GM19438 (cell line): ENCODE results near the gene KLF3.

ENCODE experiments used
- ATAC-seq: cut with Tn5 transposase; IDR thresholded peaks from one replicate; pipeline ENCODE4 v1.9.1; 2021; ENCODE audit warnings: low read depth; ENCODE audit not compliant: unreplicated experiment

KLF3 gene

GRCh38 chr4:38672397-38673129 lies 8.6 kb downstream of the KLF3 start:
- ATAC-seq = no peak

- ATAC-seq = no peak
Measured at GRCh38 chr4:38673130-38673978, 9.4 kb downstream of the KLF3 start.

DNA sequence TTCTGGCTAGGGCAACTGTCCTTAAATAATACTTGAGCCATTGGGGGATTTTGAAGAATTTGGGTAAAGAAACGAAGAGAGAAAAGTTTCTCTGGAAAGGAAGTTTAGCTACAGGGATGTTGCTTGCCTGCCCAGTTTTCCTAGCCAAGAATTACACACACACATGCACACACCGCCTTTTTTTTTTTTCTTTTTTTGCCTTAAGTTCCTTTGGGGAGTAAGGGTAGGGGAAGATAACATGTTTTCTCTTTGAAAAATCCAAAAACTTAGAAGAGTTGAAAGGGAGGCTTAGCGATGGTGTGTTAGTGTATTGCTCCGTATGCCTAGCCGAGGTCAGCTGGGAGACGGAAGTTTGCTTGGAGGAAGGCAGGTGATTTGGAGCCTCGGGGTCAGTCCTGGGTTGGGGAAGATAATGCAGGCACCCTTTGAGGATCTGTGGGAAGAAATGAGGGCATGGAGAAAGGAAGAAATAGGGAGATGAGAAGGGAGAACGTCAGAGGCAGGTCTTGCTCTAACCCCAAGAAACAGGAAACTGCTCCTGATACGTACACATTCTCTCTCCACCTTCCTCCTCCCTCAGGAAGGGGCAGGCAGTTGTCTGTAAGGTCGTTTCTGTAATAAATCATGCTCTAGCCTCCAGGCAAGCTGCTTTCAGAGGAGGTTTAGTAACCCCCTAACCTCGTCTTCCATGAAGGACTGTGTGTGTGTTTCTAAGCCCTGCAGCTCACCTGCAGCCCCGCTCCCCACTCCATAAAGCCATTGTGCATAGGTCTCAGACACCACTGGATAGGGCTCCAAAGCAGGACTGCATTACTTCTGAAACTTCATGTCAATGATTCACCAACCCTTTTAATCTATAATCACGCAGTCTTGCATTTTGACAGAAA lies 10.5 kb downstream of the KLF3 start:
- peak; percentile 46 for ATAC-seq

- no peak for ATAC-seq
Measured at GRCh38 chr4:38675146-38676121, 11.4 kb downstream of the KLF3 start.

GRCh38 chr4:38676986-38677385 lies 13.0 kb downstream of the KLF3 start:
- no peak for ATAC-seq

DNA sequence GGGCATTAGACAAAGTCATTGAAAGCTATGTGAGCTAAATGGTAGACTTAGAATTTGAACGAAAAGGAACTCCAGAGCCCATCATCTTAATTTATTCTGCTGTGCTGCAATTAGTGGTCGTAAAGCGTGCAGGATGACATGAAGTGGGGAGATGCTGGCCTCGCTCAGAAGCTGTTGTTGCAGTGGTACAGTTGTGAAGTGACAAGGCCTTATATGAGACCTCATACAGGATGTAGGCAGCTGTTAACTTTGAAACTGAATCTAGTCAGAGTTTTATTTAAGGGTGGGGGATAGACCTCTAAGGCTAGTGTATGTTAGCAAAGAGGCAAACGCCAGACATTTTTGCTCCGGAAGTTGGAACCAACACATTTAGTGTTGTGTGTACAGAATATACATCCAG lies 13.4 kb downstream of the KLF3 start:
- ATAC-seq = no peak

- ATAC-seq = no peak
Measured at GRCh38 chr4:38678078-38678477, 14.1 kb downstream of the KLF3 start.

DNA sequence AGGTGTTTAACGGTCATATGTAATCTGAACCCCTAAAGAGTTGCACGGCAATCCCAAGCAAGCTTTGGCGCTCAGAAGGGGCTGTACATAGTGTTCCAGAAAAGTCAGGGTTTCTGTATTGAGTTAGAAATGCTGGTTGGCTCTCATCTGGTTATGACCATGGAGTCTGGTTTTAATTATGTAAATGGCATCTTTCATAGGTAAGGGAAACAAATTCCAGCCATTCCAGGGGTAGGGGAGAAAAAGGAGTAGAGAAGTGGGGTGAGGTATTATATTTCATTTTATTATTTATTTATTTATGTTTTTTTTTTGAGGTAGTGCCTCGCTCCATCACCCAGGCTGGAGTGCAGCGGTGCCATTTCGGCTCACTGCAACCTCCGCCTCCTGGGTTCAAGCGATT lies 15.9 kb downstream of the KLF3 start:
- no peak for ATAC-seq

- no peak for ATAC-seq
Measured at GRCh38 chr4:38681281-38681991, 17.4 kb downstream of the KLF3 start.

- ATAC-seq = no peak
Measured at GRCh38 chr4:38682336-38682735, 18.3 kb downstream of the KLF3 start.

DNA sequence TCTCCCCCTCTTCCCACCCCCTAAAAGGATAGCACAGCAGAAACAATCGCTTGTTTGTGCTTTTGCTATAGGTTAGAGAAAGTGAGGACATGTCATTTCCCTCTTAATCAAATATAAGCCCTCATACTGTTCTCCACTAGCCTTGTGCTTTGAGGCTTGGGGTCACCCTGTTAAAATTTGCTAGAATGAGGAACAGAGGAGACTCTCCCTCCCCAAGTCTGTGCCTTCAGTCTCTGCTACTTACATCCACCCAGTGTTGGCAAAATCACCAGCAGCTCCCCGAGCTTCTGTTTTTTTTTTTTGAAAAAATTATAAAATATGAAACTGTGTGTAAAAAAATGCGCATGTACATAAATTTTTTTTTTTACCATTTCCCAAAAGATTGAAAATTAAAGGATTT lies 19.3 kb downstream of the KLF3 start:
- no peak for ATAC-seq

DNA sequence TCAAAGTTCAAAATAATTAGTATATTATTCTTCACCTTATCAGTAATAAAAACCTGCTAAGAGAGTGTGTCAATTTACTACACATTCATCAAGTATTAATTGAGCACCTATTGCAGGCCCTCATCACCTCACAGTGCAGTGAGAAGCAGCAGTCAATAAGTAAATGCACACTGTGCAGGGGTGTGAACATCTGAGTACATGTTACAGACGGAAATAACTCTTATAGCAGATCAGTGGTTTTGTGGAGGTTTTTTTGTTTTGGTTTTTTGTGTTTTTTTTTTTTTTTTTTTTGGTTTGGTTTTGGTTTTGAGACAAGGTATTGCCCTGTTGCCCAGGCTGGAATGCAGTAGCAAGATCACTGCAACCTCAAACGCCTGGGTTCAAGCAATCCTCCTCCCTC lies 20.3 kb downstream of the KLF3 start:
- no peak for ATAC-seq

GRCh38 chr4:38684951-38685844 lies 21.2 kb downstream of the KLF3 start:
- no peak for ATAC-seq

DNA sequence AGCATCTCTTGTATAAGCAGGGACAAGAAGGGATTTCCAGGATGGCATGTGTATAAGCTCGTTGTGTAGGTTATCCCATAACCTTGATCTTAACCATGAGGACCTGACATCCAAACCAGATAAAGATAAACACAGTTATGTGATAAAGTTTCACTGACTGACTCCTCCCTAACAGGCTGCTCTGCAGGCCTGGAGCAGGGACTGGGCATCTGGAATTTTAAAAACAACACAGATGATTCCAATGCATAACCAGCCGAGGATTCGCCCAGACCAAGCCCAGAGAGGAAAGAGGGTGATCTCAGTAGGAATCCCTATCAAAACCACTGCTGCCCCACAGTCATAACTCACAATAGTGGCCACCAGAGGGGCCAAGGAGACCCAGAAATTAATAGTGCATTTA lies 22.7 kb downstream of the KLF3 start:
- no peak for ATAC-seq

DNA sequence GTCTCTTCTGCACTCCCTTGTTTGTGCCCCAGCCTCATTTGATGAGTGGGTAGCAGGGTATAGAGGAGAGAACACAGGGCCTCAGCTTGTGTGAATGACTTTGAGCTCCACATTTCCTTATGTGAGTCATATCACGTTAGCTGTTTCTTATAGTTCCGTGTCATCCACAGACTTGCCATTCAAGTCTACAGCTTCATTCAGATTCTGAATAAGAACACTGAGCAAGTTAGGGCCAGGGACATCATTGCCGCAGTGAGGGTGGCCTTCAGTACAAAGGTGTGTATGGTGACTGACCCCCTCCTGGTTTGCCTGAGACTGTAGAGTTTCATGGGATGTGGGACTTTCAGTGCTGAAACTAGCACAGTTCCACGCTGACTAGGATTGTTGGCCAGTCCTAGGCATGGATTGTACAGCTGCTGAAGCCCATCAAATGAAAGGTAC lies 23.6 kb downstream of the KLF3 start:
- ATAC-seq = no peak

GRCh38 chr4:38688676-38689355 lies 24.8 kb downstream of the KLF3 start:
- ATAC-seq = no peak

DNA sequence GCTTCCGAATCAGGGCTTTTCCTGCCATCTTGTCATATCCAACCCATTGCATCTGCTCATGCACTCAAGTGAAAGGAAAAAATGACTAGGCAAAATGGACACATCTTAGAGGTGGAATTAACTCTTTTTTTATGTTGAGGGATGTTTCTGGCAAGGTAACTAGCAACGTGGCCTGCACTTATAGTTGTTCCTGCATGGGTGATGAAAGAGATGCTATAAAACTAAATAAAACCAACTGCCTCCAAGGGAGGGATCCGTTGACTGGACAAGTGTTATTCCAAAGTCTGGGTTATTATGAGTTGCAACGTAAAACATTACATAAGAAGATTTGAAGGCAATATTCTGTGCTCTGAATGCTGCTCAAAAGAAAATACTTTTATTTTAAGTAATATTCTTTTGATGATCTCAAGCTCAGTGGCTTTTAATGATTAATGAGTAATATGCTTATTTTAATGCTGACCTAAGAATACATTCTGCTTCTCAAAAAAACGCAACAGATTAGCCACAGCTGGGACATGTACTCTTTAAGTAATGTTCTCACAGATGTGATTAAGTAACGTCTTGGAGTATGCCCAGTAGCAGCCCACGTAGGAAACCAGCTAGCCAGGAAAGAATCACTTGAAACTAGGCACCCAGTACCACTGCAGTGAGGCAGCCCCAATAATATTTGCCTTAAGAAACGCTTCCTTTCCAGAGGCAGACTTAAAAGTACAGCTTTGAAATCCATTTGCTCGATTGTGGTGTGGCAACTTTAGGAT lies 27.4 kb downstream of the KLF3 start:
- ATAC-seq = no peak
